HG02763 (cell line): ENCODE results near the gene AACS.
"Not testable (repeated sequence)": the region's sequence is repeated elsewhere in the genome, so short reads cannot be mapped to it uniquely, and the experiment has no call there.

Experiments used
- ATAC-seq: cut with Tn5 transposase; IDR thresholded peaks from one replicate; pipeline ENCODE4 v1.9.1; 2021; ENCODE audit warnings: mild to moderate bottlenecking, moderate library complexity; ENCODE audit not compliant: unreplicated experiment

The AACS gene

DNA sequence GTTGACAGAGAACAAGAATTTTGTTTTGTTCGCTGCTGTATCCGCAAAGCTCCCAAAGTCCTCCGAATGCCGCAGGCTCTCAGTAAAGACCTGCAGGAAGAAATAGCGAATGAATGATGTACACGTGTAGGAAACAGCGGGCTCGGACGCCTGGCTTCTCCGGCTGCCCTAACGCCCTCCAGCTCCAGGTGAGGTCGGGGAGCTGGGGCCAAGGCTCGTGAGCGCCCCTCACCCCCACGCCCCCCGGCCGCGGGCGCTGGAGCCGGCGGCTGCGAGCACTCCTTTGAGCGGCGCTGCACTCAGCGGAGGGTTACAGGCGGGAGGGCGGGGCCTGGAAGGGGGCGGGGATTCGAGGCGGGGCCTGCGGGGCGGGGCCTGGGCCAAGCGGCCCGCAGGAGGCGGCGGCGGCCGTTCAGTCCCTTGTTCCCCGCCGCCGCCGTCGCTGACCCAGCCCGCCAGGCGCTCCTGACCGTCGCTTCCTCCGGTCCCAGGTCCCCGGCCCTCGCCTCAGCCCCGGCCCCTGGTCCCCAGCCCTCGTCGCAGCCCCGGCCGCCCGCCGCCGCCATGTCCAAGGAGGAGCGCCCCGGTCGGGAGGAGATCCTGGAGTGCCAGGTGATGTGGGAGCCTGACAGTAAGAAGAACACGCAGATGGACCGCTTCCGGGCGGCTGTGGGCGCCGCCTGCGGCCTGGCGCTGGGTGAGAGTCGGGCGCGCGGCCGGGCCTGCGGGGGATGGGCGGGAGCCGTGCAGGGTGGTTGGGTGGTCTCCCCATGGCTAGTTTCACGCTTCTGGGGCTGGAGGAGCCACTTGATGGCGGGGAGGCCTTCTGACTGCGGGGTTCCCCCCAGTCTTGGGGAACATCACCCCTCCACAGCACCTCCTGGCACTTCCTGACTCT lies at the start of gene AACS:
Gene AACS, plus strand, starts transcription at position 415 of the 898 bp plus-strand sequence. Its CDS starts 150 bp downstream, at position 565.
- ATAC-seq: peak; percentile 89

GRCh38 chr12:125015680-125016310 lies 49.4 kb upstream of the AACS start:
- no peak for ATAC-seq

DNA sequence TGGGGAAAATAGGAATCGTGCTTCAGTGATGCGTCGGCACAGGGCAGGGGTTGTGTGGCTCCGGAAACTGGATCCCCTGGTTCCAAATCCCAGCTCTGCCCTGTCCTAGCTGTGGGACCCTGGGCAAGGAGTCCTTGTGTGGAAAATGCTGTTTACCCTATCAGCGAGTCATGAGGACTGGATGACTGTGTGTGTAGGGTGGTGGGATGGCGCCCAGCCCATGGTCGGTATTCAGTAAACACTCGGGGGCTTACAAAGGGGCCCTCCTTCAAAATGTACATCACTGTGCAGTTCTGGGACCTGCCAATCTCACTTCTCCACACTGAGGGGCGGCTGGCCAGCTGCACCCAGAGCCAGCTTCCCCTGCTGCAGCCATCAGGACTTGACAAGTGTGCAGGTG lies 47.4 kb upstream of the AACS start:
- no peak for ATAC-seq

- no peak for ATAC-seq
These were observed 46.9 kb upstream of the AACS start for GRCh38 chr12:125018356-125018755.

DNA sequence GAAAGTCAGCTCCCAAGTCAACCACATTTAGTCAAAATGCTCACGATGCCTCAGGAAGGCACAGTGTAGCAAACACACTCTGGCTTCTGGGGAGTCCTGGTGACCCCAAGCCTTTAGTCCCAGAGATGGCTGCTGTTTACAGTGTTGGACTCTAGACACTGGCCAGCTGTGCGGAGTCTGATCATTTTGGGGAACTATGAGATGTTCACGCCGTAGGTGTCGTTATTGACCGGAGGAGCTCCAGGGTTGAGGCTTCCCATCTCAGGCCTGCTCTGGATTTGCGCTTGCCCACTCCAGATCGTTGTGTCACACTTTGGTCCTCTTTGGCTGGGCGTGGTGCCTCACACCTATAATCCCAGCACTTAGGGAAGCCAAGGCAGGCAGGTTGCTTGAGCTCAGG lies 44.1 kb upstream of the AACS start:
- no peak for ATAC-seq

DNA sequence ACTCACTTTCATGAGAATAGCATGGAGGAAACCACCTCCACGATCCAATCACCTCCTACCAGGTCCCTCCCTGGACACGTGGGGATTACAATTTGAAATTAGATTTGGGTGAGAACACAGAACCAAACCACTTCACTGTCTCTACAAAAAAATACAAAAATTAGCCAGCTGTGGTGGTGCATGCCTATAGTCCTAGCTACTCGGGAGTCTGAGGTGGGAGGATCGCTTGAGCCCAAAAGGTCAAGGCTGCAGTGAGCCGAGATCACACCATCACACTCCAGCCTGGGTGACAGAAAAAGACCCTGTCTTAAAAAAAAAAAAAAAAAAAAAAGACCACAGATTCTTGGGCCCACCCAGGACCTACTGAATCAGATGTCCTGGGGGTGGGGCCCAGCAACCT lies 43.5 kb upstream of the AACS start:
- ATAC-seq: no peak

DNA sequence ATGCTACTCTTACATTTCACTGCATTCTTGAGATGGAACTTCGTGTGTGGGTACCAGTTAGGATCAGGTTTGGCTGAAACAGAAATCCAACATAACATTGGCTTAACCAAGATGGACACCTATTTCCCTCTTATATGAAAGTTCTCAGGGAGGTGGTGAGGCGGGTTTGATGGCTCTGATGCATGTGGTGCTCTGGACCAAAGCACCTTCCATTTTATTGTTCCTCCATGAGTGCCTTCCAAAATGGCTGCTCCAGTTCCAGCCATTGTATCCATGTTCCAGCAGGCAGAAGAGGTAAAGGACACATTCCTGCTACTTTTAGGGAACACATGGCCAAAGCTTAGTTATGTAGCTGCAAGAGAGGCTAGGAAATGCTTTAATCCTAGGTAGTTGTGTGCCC lies 42.2 kb upstream of the AACS start:
- ATAC-seq: no peak

DNA sequence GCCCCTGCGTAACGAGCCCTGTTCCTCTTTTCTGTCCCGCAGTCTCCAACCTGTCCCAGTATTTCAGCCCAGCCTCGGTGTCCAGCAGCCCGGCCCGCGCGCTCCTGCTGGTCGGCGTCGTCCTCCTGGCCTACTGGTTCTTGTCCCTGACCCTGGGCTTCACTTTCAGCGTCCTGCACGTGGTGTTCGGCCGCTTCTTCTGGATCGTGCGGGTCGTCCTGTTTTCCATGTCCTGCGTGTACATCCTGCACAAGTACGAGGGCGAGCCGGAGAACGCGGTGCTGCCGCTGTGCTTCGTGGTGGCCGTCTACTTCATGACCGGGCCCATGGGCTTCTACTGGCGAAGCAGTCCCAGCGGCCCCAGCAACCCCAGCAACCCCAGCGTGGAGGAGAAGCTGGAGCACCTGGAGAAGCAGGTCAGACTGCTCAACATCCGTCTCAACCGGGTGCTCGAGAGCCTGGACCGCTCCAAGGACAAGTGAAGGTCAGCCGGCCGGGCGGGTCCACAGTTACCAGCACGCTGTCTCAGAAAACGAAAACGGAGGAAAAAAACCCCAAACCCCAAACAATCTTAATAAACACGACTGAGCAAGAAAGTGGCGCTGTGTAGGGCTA lies 40.2 kb upstream of the AACS start:
- no peak for ATAC-seq

GRCh38 chr12:125025606-125026235 lies 39.5 kb upstream of the AACS start:
- ATAC-seq: no peak

DNA sequence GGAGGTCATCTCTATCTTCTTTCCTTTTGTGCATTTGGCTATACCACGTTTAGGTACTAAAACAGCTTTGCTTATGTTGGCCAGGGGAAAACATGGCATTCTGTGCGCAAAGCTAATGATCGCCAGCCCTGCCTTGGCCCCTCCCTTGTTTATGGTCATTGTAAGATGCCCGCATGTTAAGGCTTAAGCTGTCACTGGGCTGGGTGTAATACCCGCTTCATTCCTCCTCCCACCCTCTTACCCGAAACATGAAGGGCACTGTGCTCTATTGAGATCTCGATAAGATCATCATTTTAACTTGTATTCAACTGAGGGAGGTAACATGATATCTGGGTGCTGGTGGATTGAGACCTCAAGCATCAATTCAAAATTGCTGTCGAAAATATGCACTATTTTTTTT lies 37.1 kb upstream of the AACS start:
- no peak for ATAC-seq

GRCh38 chr12:125029761-125030358 lies 35.4 kb upstream of the AACS start:
- no peak for ATAC-seq

DNA sequence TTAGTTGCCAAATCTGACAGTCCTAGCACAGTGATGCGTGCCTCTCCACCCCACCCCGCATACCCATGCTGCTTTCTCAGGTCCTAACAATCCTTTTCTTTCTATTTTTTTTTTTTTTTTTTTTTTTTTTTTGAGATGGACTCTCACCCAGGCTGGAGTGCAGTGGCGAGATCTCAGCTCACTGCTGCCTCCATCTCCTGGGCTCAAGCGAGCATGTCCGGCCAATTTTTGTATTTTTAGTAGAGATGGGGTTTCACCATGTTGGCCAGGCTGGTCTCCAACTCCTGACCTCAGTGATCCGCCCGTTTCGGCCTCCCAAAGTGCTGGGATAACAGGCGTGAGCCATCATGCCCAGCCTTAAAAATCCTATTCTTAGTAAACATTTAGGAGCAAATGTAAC lies 33.8 kb upstream of the AACS start:
- not testable (repeated sequence) for ATAC-seq

GRCh38 chr12:125032466-125033152 lies 32.6 kb upstream of the AACS start:
- no peak for ATAC-seq

GRCh38 chr12:125033288-125033687 lies 31.9 kb upstream of the AACS start:
- no peak for ATAC-seq

- ATAC-seq: no peak
These were observed 26.1 kb upstream of the AACS start for GRCh38 chr12:125038976-125039625.

DNA sequence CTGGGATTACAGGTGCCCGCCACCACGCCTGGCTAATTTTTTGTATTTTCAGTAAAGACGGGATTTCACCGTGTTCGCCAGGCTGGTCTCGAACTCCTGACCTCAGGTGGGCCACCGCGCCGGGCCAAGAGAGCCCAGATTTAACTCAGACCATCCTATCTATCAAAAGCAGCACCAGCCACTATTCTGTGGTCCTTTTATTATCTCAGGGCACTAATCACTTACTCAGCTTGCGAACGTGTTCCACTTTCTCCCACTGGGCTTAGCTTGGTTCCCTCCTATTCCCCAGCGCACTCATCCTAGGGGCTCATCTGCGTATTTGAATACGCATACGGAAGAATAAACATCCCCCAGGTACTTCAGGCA lies 16.2 kb upstream of the AACS start:
- no peak for ATAC-seq

- no peak for ATAC-seq
These were observed 14.8 kb upstream of the AACS start for GRCh38 chr12:125050446-125050845.

DNA sequence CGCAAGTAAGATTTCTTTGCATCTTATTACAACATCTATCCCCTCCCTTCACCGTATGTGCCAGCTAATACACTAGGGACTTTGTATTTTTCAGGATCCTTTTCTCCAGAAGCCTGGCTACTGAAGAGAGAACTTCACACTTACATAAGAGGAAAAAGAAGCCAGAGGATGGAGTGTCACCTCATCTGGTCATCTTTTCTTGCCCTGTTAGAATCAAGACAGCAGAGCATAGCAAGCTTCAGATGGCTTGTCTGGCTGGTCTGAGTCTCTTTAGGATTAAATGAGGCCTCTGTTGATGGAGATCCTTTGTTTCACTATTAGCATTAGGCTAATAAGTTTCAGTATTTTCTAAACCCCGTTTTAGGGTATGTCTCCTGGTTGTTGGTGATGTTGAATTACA lies 14.4 kb upstream of the AACS start:
- ATAC-seq: no peak

DNA sequence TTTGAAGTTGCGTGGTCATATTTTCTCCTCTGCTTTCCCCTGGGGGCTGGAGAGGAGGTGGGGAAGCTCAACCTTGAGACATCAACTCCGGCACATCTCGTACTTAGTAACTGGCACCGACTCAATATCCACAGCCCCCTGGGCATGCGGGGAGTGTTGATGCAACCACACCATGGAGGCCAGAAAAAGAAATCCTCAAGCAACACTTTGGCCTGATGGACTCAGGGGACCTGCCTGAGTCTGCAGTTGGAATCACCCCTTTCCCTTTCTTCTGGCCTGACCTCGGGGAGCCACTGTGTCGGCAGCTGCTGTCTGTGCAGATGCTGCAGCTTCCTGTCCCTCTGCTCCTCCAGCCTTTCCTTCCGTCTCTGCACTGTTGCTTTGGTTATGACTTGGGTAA lies 11.4 kb upstream of the AACS start:
- ATAC-seq: no peak

DNA sequence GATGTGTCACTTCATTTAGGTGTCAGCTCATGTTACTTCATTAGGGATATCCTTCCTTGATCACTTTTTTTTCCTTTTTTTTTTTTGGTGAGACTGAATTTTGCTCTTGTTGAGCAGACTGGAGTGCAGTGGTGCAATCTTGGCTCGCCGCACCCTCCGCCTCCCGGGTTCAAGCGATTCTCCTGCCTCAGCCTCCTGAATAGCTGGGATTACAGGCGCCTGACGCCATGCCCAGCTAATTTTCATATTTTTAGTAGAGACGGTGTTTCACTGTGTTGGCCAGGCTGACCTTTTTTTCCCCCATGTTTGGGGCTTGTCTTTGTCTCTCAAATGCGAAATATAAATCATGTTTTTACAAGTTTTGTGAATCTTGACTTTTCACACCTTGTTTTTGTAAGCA lies 9.6 kb upstream of the AACS start:
- no peak for ATAC-seq
